Epithelial cell of prostate (primary cell): ENCODE measurements around the gene SLC10A3.

Experiments used
- DNase-seq: peaks from one replicate; pipeline ENCODE4 v3.0.0-alpha.2; 2011; ENCODE audit warnings: low read depth, low spot score
- H3K27ac ChIP-seq: fragments of 450-650 bp; 2 replicates; pipeline ENCODE4 v1.5.1; 2017; ENCODE audit warnings: mild to moderate bottlenecking

The SLC10A3 gene

GRCh38 chrX:154485150-154486051 is 5.0 kb downstream of the SLC10A3 start:
- H3K27ac ChIP-seq: peak overlapping the region; percentile 65
- no peak for DNase-seq

- no peak for DNase-seq
- no peak overlapping the region for H3K27ac ChIP-seq
These were observed 5.9 kb downstream of the SLC10A3 start for GRCh38 chrX:154484255-154485149.

GRCh38 chrX:154483325-154483724 is 7.1 kb downstream of the SLC10A3 start:
- no peak for DNase-seq
- H3K27ac ChIP-seq: no peak overlapping the region

GRCh38 chrX:154482786-154483185 is 7.6 kb downstream of the SLC10A3 start:
- H3K27ac ChIP-seq: no peak overlapping the region
- no peak for DNase-seq

- DNase-seq: no peak
- H3K27ac ChIP-seq: no peak overlapping the region
These were observed 8.4 kb downstream of the SLC10A3 start for GRCh38 chrX:154481911-154482601.

GRCh38 chrX:154481195-154481594 is 9.2 kb downstream of the SLC10A3 start:
- no peak overlapping the region for H3K27ac ChIP-seq
- DNase-seq: no peak

- DNase-seq: no peak
- H3K27ac ChIP-seq: no peak within 1 kb of the TSS
These were observed 11.5 kb downstream of the SLC10A3 start, which contains the start of gene LAGE3 for GRCh38 chrX:154478728-154479622. TSS of gene LAGE3 (minus strand) at chrX:154479281. CDS start at chrX:154478915, 366 bp downstream.

GRCh38 chrX:154477891-154478477 is 12.4 kb downstream of the SLC10A3 start:
- H3K27ac ChIP-seq: no peak overlapping the region
- DNase-seq: no peak

GRCh38 chrX:154476821-154477220 is 13.6 kb downstream of the SLC10A3 start:
- H3K27ac ChIP-seq: no peak overlapping the region
- no peak for DNase-seq

- H3K27ac ChIP-seq: no peak overlapping the region
- no peak for DNase-seq
These were observed 16.7 kb downstream of the SLC10A3 start for GRCh38 chrX:154473683-154474082.

- no peak for DNase-seq
- no peak overlapping the region for H3K27ac ChIP-seq
These were observed 17.5 kb downstream of the SLC10A3 start for GRCh38 chrX:154472685-154473632.

GRCh38 chrX:154471839-154472684 is 18.4 kb downstream of the SLC10A3 start:
- H3K27ac ChIP-seq: no peak overlapping the region
- DNase-seq: no peak

- DNase-seq: no peak
- no peak overlapping the region for H3K27ac ChIP-seq
These were observed 19.4 kb downstream of the SLC10A3 start for GRCh38 chrX:154470914-154471568.

- H3K27ac ChIP-seq: no peak overlapping the region
- DNase-seq: no peak
These were observed 20.0 kb downstream of the SLC10A3 start for GRCh38 chrX:154470434-154470833.

GRCh38 chrX:154469880-154470279 is 20.5 kb downstream of the SLC10A3 start:
- H3K27ac ChIP-seq: no peak overlapping the region
- no peak for DNase-seq

- no peak for DNase-seq
- no peak overlapping the region for H3K27ac ChIP-seq
These were observed 21.3 kb downstream of the SLC10A3 start for GRCh38 chrX:154469114-154469513.

- H3K27ac ChIP-seq: no peak overlapping the region
- no peak for DNase-seq
These were observed 22.2 kb downstream of the SLC10A3 start for GRCh38 chrX:154468217-154468616.
